NB4 (cell line): ENCODE data around the gene SLC22A31.

Experiments
- DNase-seq: peaks from one replicate; pipeline ENCODE4 v3.0.0; 2010; ENCODE audit warnings: low read depth
- H3K4me3 ChIP-seq: one replicate; pipeline ENCODE4 v1.5.1; 2011; ENCODE audit warnings: mild to moderate bottlenecking, low read depth, low read length, moderate library complexity
- CTCF ChIP-seq: IDR thresholded peaks from one replicate; pipeline ENCODE4 v1.5.1; 2012; ENCODE audit warnings: low read depth, low read length
- MAX ChIP-seq: IDR thresholded peaks from 2 replicates; pipeline ENCODE4 v1.6.1; 2011; ENCODE audit warnings: low read depth, low read length
- MYC ChIP-seq: IDR thresholded peaks from 2 replicates; pipeline ENCODE4 v1.6.1; 2011; ENCODE audit warnings: low read depth, low read length
- POLR2A ChIP-seq: IDR thresholded peaks from 2 replicates; pipeline ENCODE4 v1.6.1; 2011; ENCODE audit warnings: mild to moderate bottlenecking; ENCODE audit not compliant: insufficient read length; ENCODE audit errors: extremely low read depth

The SLC22A31 gene

GRCh38 chr16:89183975-89184676 is 16.2 kb downstream of the SLC22A31 start:
- TF ChIP-seq POLR2A: no peak
- TF ChIP-seq MAX: no peak
- TF ChIP-seq CTCF: no peak
- TF ChIP-seq MYC: no peak

GRCh38 chr16:89183463-89183862 is 16.9 kb downstream of the SLC22A31 start:
- TF ChIP-seq POLR2A (no peak), MAX (no peak), CTCF (no peak), MYC (no peak)
- DNase-seq: no peak
- H3K4me3 ChIP-seq: no peak overlapping the region

More at GRCh38 chr16:89183975-89184676, 16.2 kb downstream of the SLC22A31 start:
- no peak overlapping the region for H3K4me3 ChIP-seq
- DNase-seq: no peak

GRCh38 chr16:89179656-89180315 is 20.6 kb downstream of the SLC22A31 start:
- DNase-seq: no peak
- TF ChIP-seq MAX: no peak
- TF ChIP-seq MYC: no peak
- TF ChIP-seq POLR2A: no peak
- no peak for TF ChIP-seq CTCF
- H3K4me3 ChIP-seq: no peak overlapping the region

- no peak overlapping the region for H3K4me3 ChIP-seq
- no peak for DNase-seq
- TF ChIP-seq MAX (no peak), MYC (no peak), CTCF (no peak), POLR2A (no peak)
These were observed 21.2 kb downstream of the SLC22A31 start for GRCh38 chr16:89179148-89179484.

- H3K4me3 ChIP-seq: no peak overlapping the region
- TF ChIP-seq MYC (no peak), POLR2A (no peak), MAX (no peak), CTCF (no peak)
- no peak for DNase-seq
These were observed 21.7 kb downstream of the SLC22A31 start for GRCh38 chr16:89178453-89179147.
